ENCODE measurements around the gene SHISA4.
"Not testable (repeated sequence)": the region's sequence is repeated elsewhere in the genome, so short reads cannot be mapped to it uniquely, and the experiment has no call there.

The SHISA4 gene

GRCh38 chr1:201933840-201934430, 45.2 kb downstream of the SHISA4 start:
- DNase-seq = no peak

GRCh38 chr1:201937624-201938213, 49.0 kb downstream of the SHISA4 start:
- no peak for DNase-seq

GRCh38 chr1:201938440-201939035, 49.8 kb downstream of the SHISA4 start:
- DNase-seq = no peak

GRCh38 chr1:201939148-201939547, 50.5 kb downstream of the SHISA4 start:
- no peak for DNase-seq

- no peak for DNase-seq
Observed at GRCh38 chr1:201939574-201939973, 50.9 kb downstream of the SHISA4 start.

- not testable (repeated sequence) for DNase-seq
Observed at GRCh38 chr1:201940316-201940715, 51.6 kb downstream of the SHISA4 start.

- no peak for DNase-seq
Observed at GRCh38 chr1:201941420-201942128, 52.9 kb downstream of the SHISA4 start.

- no peak for DNase-seq
Observed at GRCh38 chr1:201942129-201942495, 53.4 kb downstream of the SHISA4 start.
